Keratinocyte (primary cell): ENCODE results near the gene PTMA.

ENCODE experiments used
- CTCF ChIP-seq, 3 experiments: IDR thresholded peaks in 1 of 3; conservative IDR thresholded peaks in 1 of 3; optimal IDR thresholded peaks in 1 of 3; 2 replicates in 2 of 3; 3 replicates in 1 of 3; pipeline versions ENCODE3 to v1.5.1; 2011; ENCODE audit warnings: low read length in 3 of 3, mild to moderate bottlenecking in 3 of 3, moderate library complexity in 2 of 3, control low read depth in 1 of 3, inconsistent platforms in 1 of 3; ENCODE audit not compliant: insufficient read depth in 2 of 3; ENCODE audit errors: extremely low read depth in 1 of 3
- EZH2 ChIP-seq: IDR thresholded peaks from one replicate; pipeline ENCODE4 v1.6.1; 2012; ENCODE audit warnings: inconsistent platforms, mild to moderate bottlenecking, low read length, moderate library complexity

GRCh38 chr2:231710799-231711676, 2.7 kb downstream of the PTMA start:
- peak in 1 of 3 experiments; percentile 5 for TF ChIP-seq CTCF (optimal IDR thresholded peaks at IDR 0.05 in 1 of 3, IDR thresholded peaks at IDR 0.05 in 1 of 3, conservative IDR thresholded peaks at IDR 0.05 in 1 of 3; ENCODE audit: extremely low read depth in 1 of 3, insufficient read depth in 2 of 3, low read length in 3 of 3)
- no peak for TF ChIP-seq EZH2
